Stimulated activated effector memory CD8-positive, alpha-beta T cell treated with anti-CD3 and anti-CD28 coated beads, Interleukin-12 subunit alpha, Interleukin-12 subunit beta, amount 100 ng/mL, for 72 hours (primary cell): ENCODE measurements around the gene MVB12A.

ENCODE experiments used
- ATAC-seq: fragments of 150-1000 bp; cut with Tn5 transposase; 2 replicates; pipeline ENCODE4 v1.10.0; 2021
- DNase-seq, 2 donors: peaks; one replicate each; pipeline ENCODE4 v3.0.0; 2021 to 2022; ENCODE audit warnings: low spot score in 2 of 2
- H3K27ac Mint-ChIP-seq: one replicate; pipeline ENCODE4 v1.8.0; 2022; ENCODE audit warnings: mild to moderate bottlenecking, mixed read lengths
- H3K36me3 Mint-ChIP-seq: one replicate; pipeline ENCODE4 v1.8.0; 2022; ENCODE audit warnings: mild to moderate bottlenecking, mixed read lengths
- H3K4me1 Mint-ChIP-seq: one replicate; pipeline ENCODE4 v1.8.0; 2022; ENCODE audit warnings: mixed read lengths
- H3K4me3 Mint-ChIP-seq: one replicate; pipeline ENCODE4 v1.8.0; 2022; ENCODE audit warnings: mild to moderate bottlenecking, mixed read lengths
- H3K9me3 Mint-ChIP-seq: one replicate; pipeline ENCODE4 v1.8.0; 2022; ENCODE audit warnings: mixed read lengths

MVB12A gene

GRCh38 chr19:17470068-17470841 is 50.4 kb downstream of the MVB12A start, which contains the start of gene SLC27A1:
SLC27A1 (plus strand) TSS chr19:17470524; CDS start chr19:17470541, 17 bp downstream.
- no peaks in the 10 kb centered on the region for H3K9me3 Mint-ChIP-seq

GRCh38 chr19:17471410-17472125 is 51.7 kb downstream of the MVB12A start:
- Mint-ChIP-seq H3K9me3 (no peaks in the 10 kb centered on the region), H3K4me1 (peaks cover 46% of the 10 kb centered on the region), H3K4me3 (peak overlapping the region; percentile 88), H3K36me3 (no peaks in the 10 kb centered on the region), H3K27ac (peak overlapping the region; percentile 91)
- ATAC-seq, result no peak
- no peak for DNase-seq

More at GRCh38 chr19:17470068-17470841, 50.4 kb downstream of the MVB12A start, which contains the start of gene SLC27A1:
- peak within 1 kb of the TSS; percentile 91 for H3K27ac Mint-ChIP-seq
- DNase-seq (peak; percentile 85 to 94), ATAC-seq (peak; percentile 88)
- peaks cover 51% of the 10 kb centered on the region for H3K4me1 Mint-ChIP-seq
- no peaks in the 10 kb centered on the region for H3K36me3 Mint-ChIP-seq
- peak within 1 kb of the TSS; percentile 88 for H3K4me3 Mint-ChIP-seq

- ATAC-seq, result no peak
- Mint-ChIP-seq H3K9me3 (no peaks in the 10 kb centered on the region), H3K36me3 (no peaks in the 10 kb centered on the region), H3K4me1 (peaks cover 46% of the 10 kb centered on the region), H3K4me3 (no peak overlapping the region), H3K27ac (no peak overlapping the region)
- no peak for DNase-seq
Observed at GRCh38 chr19:17473041-17473440, 53.2 kb downstream of the MVB12A start.
